ENCODE results near the gene ADAM11. TPM values are rescaled to one million over a fixed set of nuclear protein-coding genes. Genes with fewer than 3 reads are reported as not detected.

Gene ADAM11
- total and polyA plus RNA-seq, 2 of the 8 experiments (the other 6 are each of a cell fraction or from before 2014, with no cell fraction given): 2.3 to 2.9 TPM

DNA sequence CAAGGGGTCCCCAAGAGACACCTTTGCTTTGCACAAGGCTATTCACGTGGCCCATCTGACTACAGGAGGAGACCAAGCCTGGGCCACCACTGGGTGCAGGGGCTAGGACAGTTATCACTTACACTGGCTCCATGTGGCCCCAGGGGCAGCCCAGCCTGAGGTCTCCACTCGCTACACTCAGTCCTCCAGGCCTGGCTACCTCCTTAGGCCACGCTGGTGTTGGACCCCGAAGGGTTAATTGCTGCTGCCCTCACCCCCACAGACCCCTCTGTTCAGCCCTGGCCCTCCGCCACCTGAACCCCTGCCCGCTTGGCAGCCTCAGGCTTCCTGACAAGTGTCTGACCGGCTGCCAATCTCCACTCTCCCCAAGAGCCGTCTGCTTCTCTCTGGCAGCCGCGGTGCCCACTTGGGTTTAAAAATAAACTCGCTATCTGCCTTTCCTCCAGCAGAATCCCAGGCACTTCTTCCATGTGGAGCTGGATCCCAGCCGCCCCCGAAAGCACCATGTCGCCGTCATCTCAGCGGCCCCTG is 27.8 kb downstream of the ADAM11 start:
- Histone ChIP-seq H4K20me1 (replicated peaks in 1 of 2; ENCODE audit: control insufficient read depth in 1 of 2, insufficient read depth in 2 of 2, low read length in 2 of 2) (no peaks in the 10 kb centered on the region), H3K79me1 (ENCODE audit: low read depth, low read length) (no peaks in the 10 kb centered on the region), H3K27ac (ENCODE audit: low read depth, low read length) (no peak overlapping the region), H3K4me3 (ENCODE audit: extremely low read depth in 1 of 4, insufficient read depth in 2 of 4, low read depth in 3 of 4, low read length in 4 of 4) (no peak overlapping the region), H2AFZ (ENCODE audit: low read length) (no peak overlapping the region), H3K4me2 (ENCODE audit: insufficient read depth in 1 of 2, low read depth in 2 of 2, low read length in 2 of 2) (no peak overlapping the region), H3K9ac (replicated peaks in 1 of 4; ENCODE audit: extremely low read depth in 1 of 4, low read depth in 3 of 4, low read length in 3 of 4) (no peak overlapping the region), H3K27me3 (replicated peaks in 1 of 4; ENCODE audit: control insufficient read depth in 3 of 4, extremely low read depth in 1 of 4, insufficient read depth in 3 of 4, low read length in 3 of 4) (no peaks in the 10 kb centered on the region; a peak in 1 of 7 replicates), H3K36me3 (ENCODE audit: control insufficient read depth in 2 of 4, insufficient read depth in 4 of 4, low read length in 3 of 4) (no peaks in the 10 kb centered on the region), H4K91ac (replicated peaks; ENCODE audit: insufficient read length, low read length) (no peak overlapping the region), H2BK12ac (ENCODE audit: low read depth, low read length) (no peak overlapping the region), H2BK15ac (ENCODE audit: low read length) (no peak overlapping the region; the same call in 1 of the 2 replicates), H4K5ac (ENCODE audit: insufficient read length, low read depth, low read length) (no peak overlapping the region), H3K18ac (ENCODE audit: extremely low read depth, low read length) (no peak overlapping the region), H3K23ac (ENCODE audit: insufficient read length) (no peak overlapping the region), H3K14ac (ENCODE audit: insufficient read length) (no peak overlapping the region), H2AK5ac (ENCODE audit: low read depth, low read length) (no peak overlapping the region), H2BK120ac (replicated peaks; ENCODE audit: low read depth, low read length) (no peak overlapping the region), H3K23me2 (ENCODE audit: low read depth, low read length) (no peaks in the 10 kb centered on the region), H2BK5ac (ENCODE audit: low read depth, low read length) (no peak overlapping the region), H3K56ac (replicated peaks; ENCODE audit: insufficient read length, low read depth, low read length) (no peak overlapping the region), H3K9me3 (ENCODE audit: insufficient read depth in 2 of 2, low read depth in 1 of 2, low read length in 1 of 2) (no peaks in the 10 kb centered on the region), H3K4me1 (replicated peaks in 1 of 4; ENCODE audit: control insufficient read depth in 3 of 4, insufficient read depth in 4 of 4, low read length in 3 of 4) (peaks cover 0 to 12% (median 10%) of the 10 kb centered on the region in 4 experiments; a peak in 6 of 7 replicates), H4K8ac (ENCODE audit: extremely low read depth, insufficient read depth, low read length) (no peak overlapping the region), H3K4ac (replicated peaks; ENCODE audit: insufficient read length, low read depth, low read length) (no peak overlapping the region), H3K79me2 (ENCODE audit: control insufficient read depth in 1 of 2, insufficient read depth in 2 of 2, low read length in 2 of 2) (no peaks in the 10 kb centered on the region), H2BK20ac (ENCODE audit: low read length) (no peak overlapping the region)
- WGBS, 2 experiments (ENCODE audit: extremely low coverage in 1 of 2, insufficient coverage in 1 of 2, insufficient read length in 1 of 2, insufficient replicate concordance in 2 of 2, low coverage in 1 of 2, low lambda C conversion rate in 2 of 2, missing lambda C conversion rate in 1 of 2): 77% methylated on average over 15 of the region's 16 CpGs; no CpG with 5 or more reads in 1 of the 2 experiments
- ChIA-PET POLR2A (ENCODE audit: partially characterized antibody) (interaction anchor here (0.6 to 3.0 kb wide), 7 partner anchors 8 to 39 kb away, joined by 3 to 17 read pairs (median 3); no protein-coding TSS in a partner anchor), CTCF (ENCODE audit: partially characterized antibody) (interaction anchor here (1.5 to 26.7 kb wide), 5 partner anchors 10 to 234 kb away, joined by 4 to 577 read pairs (median 4); partner anchors contain the start of gene HIGD1B)
- DNase-seq (ENCODE audit: low read depth in 1 of 2, low spot score in 2 of 2) (no peak), FAIRE-seq (no peak)
- TF ChIP-seq POLR2AphosphoS5 (IDR thresholded peaks at IDR 0.05; ENCODE audit: low read depth, low read length) (no peak), EP300 (IDR thresholded peaks at IDR 0.05; ENCODE audit: borderline replicate concordance in 1 of 2, low read depth in 2 of 2, low read length in 2 of 2) (no peak), KDM5A (IDR thresholded peaks at IDR 0.05; ENCODE audit: low read length) (no peak), BRCA1 (IDR thresholded peaks at IDR 0.05; ENCODE audit: low read depth, low read length) (no peak), CBX5 (IDR thresholded peaks at IDR 0.05; ENCODE audit: low read depth, low read length) (no peak), HDAC2 (IDR thresholded peaks at IDR 0.05; ENCODE audit: borderline replicate concordance in 1 of 2, low read depth in 2 of 2, low read length in 2 of 2) (no peak), USF2 (IDR thresholded peaks at IDR 0.05; ENCODE audit: low read length) (no peak), PHF8 (conservative IDR thresholded peaks at IDR 0.05; ENCODE audit: low read depth, low read length) (no peak), JUN (IDR thresholded peaks at IDR 0.05; ENCODE audit: low read depth, low read length) (no peak), SIX5 (IDR thresholded peaks at IDR 0.05; ENCODE audit: low read depth, low read length) (no peak)
- TF ChIP-seq, protein P1, sequence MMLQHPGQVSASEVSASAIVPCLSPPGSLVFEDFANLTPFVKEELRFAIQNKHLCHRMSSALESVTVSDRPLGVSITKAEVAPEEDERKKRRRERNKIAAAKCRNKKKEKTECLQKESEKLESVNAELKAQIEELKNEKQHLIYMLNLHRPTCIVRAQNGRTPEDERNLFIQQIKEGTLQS (IDR thresholded peaks at IDR 0.05; ENCODE audit: insufficient read depth, low read depth, low read length): no peak

All from H1 (cell line).